Measurements from ENCODE around the gene AGBL5.

The AGBL5 gene

GRCh38 chr2:27025281-27025800 is 26.1 kb upstream of the AGBL5 start:
- DNase-seq: no peak

- DNase-seq: no peak
These were observed 25.3 kb upstream of the AGBL5 start for GRCh38 chr2:27025861-27026851.

GRCh38 chr2:27027211-27027651 is 24.2 kb upstream of the AGBL5 start:
- no peak for DNase-seq

GRCh38 chr2:27029051-27029450 is 22.4 kb upstream of the AGBL5 start:
- no peak for DNase-seq

GRCh38 chr2:27032495-27033252 is 18.8 kb upstream of the AGBL5 start, which contains the start of gene TMEM214:
TSS of gene TMEM214 (plus strand) at chr2:27032965. CDS start at chr2:27033016, 51 bp downstream.
- DNase-seq: peak; percentile 64

- DNase-seq: no peak
These were observed 18.1 kb upstream of the AGBL5 start for GRCh38 chr2:27033253-27033852.

- no peak for DNase-seq
These were observed 13.5 kb upstream of the AGBL5 start for GRCh38 chr2:27038012-27038411.

GRCh38 chr2:27038631-27039339 is 12.7 kb upstream of the AGBL5 start:
- DNase-seq: no peak

- no peak for DNase-seq
These were observed 12.0 kb upstream of the AGBL5 start for GRCh38 chr2:27039426-27039825.

GRCh38 chr2:27039871-27040270 is 11.6 kb upstream of the AGBL5 start:
- no peak for DNase-seq

GRCh38 chr2:27040282-27040681 is 11.2 kb upstream of the AGBL5 start:
- DNase-seq: no peak

GRCh38 chr2:27041752-27042151 is 9.7 kb upstream of the AGBL5 start:
- no peak for DNase-seq

GRCh38 chr2:27042159-27042661 is 9.3 kb upstream of the AGBL5 start:
- DNase-seq: no peak

GRCh38 chr2:27042985-27043634 is 8.4 kb upstream of the AGBL5 start:
- DNase-seq: no peak

- peak; percentile 40 for DNase-seq
These were observed 1.8 kb upstream of the AGBL5 start for GRCh38 chr2:27049422-27050280.

- peak; percentile 80 for DNase-seq
These were observed 1.0 kb upstream of the AGBL5 start for GRCh38 chr2:27050281-27050995.

GRCh38 chr2:27051902-27052645 is 606 bp downstream of the AGBL5 start:
- peak; percentile 57 for DNase-seq

GRCh38 chr2:27053321-27053720 is 1.9 kb downstream of the AGBL5 start:
- DNase-seq: no peak

GRCh38 chr2:27053776-27054175 is 2.3 kb downstream of the AGBL5 start:
- DNase-seq: no peak

All from effector CD8-positive, alpha-beta T cell (primary cell).